ENCODE measurements around the gene ZBTB34. TPM values are rescaled to one million over a fixed set of nuclear protein-coding genes. Genes with fewer than 3 reads are reported as not detected.

ZBTB34 gene
- polyA plus RNA-seq, 1 donor from 2014 or later, result 19.5 TPM

DNA sequence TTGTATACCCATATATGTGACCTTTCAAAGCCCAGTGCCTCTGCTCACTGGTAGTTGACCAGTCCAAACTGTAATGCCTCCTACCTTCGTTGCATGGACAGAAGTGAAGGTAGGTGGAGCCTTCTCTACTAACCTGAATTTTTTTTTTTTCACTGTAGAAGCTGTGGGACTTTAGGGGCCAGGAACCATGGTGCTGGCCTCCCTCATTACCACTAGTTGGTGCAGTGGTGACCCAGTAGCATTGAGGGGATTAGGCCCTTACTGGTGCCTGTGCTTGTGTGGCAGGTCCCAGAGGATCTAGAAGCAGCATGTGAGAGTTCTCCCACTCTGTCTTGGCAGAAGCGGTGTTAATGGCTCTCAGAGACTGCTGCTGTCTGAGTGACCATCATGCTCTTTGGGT, 56.5 kb downstream of the ZBTB34 start:
- no peak overlapping the region for H2AFZ ChIP-seq (ENCODE audit: low read depth, low read length)
- H3K4me3 ChIP-seq (ENCODE audit: low read length), result no peak overlapping the region
- TF ChIP-seq SMC3 (conservative IDR thresholded peaks at IDR 0.05; ENCODE audit: poor library complexity) (no peak), TAF1 (IDR thresholded peaks at IDR 0.05; ENCODE audit: low read depth) (no peak), MXI1 (conservative IDR thresholded peaks at IDR 0.05; ENCODE audit: poor library complexity, severe bottlenecking) (no peak), POLR2AphosphoS5 (IDR thresholded peaks at IDR 0.05) (no peak), EZH2 (IDR thresholded peaks at IDR 0.05; ENCODE audit: borderline replicate concordance, insufficient read depth, low read length, poor library complexity, severe bottlenecking) (no peak)
- TF ChIP-seq, protein P1, sequence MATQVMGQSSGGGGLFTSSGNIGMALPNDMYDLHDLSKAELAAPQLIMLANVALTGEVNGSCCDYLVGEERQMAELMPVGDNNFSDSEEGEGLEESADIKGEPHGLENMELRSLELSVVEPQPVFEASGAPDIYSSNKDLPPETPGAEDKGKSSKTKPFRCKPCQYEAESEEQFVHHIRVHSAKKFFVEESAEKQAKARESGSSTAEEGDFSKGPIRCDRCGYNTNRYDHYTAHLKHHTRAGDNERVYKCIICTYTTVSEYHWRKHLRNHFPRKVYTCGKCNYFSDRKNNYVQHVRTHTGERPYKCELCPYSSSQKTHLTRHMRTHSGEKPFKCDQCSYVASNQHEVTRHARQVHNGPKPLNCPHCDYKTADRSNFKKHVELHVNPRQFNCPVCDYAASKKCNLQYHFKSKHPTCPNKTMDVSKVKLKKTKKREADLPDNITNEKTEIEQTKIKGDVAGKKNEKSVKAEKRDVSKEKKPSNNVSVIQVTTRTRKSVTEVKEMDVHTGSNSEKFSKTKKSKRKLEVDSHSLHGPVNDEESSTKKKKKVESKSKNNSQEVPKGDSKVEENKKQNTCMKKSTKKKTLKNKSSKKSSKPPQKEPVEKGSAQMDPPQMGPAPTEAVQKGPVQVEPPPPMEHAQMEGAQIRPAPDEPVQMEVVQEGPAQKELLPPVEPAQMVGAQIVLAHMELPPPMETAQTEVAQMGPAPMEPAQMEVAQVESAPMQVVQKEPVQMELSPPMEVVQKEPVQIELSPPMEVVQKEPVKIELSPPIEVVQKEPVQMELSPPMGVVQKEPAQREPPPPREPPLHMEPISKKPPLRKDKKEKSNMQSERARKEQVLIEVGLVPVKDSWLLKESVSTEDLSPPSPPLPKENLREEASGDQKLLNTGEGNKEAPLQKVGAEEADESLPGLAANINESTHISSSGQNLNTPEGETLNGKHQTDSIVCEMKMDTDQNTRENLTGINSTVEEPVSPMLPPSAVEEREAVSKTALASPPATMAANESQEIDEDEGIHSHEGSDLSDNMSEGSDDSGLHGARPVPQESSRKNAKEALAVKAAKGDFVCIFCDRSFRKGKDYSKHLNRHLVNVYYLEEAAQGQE (IDR thresholded peaks at IDR 0.05; ENCODE audit: borderline replicate concordance), result no peak
- TF ChIP-seq, protein P2, sequence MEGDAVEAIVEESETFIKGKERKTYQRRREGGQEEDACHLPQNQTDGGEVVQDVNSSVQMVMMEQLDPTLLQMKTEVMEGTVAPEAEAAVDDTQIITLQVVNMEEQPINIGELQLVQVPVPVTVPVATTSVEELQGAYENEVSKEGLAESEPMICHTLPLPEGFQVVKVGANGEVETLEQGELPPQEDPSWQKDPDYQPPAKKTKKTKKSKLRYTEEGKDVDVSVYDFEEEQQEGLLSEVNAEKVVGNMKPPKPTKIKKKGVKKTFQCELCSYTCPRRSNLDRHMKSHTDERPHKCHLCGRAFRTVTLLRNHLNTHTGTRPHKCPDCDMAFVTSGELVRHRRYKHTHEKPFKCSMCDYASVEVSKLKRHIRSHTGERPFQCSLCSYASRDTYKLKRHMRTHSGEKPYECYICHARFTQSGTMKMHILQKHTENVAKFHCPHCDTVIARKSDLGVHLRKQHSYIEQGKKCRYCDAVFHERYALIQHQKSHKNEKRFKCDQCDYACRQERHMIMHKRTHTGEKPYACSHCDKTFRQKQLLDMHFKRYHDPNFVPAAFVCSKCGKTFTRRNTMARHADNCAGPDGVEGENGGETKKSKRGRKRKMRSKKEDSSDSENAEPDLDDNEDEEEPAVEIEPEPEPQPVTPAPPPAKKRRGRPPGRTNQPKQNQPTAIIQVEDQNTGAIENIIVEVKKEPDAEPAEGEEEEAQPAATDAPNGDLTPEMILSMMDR (IDR thresholded peaks at IDR 0.05; ENCODE audit: poor library complexity, severe bottlenecking), result no peak
- H4K20me1 ChIP-seq (ENCODE audit: insufficient read depth), result no peaks in the 10 kb centered on the region
- H3K9me3 ChIP-seq (ENCODE audit: low read length), result no peaks in the 10 kb centered on the region
- H3K9ac ChIP-seq (ENCODE audit: low read length), result no peak overlapping the region
- H3K9me2 ChIP-seq (ENCODE audit: insufficient read depth, low read length), result no peaks in the 10 kb centered on the region
- no peaks in the 10 kb centered on the region for H3K36me3 ChIP-seq (ENCODE audit: insufficient read depth, low read length)
- H3F3A ChIP-seq (ENCODE audit: insufficient read depth, low read length, poor library complexity, severe bottlenecking), result no peaks in the 10 kb centered on the region
- peaks cover 2% of the 10 kb centered on the region for H3K27me3 ChIP-seq (ENCODE audit: insufficient read depth, low read depth, low read length)
- H3K4me2 ChIP-seq (ENCODE audit: low read length), result no peak overlapping the region
- H3K79me2 ChIP-seq (replicated peaks; ENCODE audit: insufficient read depth, low read length), result peaks cover 10% of the 10 kb centered on the region
- no peak overlapping the region for H3K27ac ChIP-seq (ENCODE audit: low read length)

GRCh38 chr9:126919193-126919592, 58.8 kb downstream of the ZBTB34 start:
- Histone ChIP-seq H3K79me2 (replicated peaks; ENCODE audit: insufficient read depth, low read length) (peaks cover 10% of the 10 kb centered on the region), H3K9me3 (ENCODE audit: low read length) (no peaks in the 10 kb centered on the region), H3K27ac (ENCODE audit: low read length) (no peak overlapping the region)

More at GRCh38 chr9:126919193-126919592, 58.8 kb downstream of the ZBTB34 start:
- Histone ChIP-seq H4K20me1 (ENCODE audit: insufficient read depth) (no peaks in the 10 kb centered on the region), H3K4me3 (ENCODE audit: low read length) (no peak overlapping the region), H2AFZ (ENCODE audit: low read depth, low read length) (no peak overlapping the region), H3K4me2 (ENCODE audit: low read length) (no peak overlapping the region), H3F3A (ENCODE audit: insufficient read depth, low read length, poor library complexity, severe bottlenecking) (no peaks in the 10 kb centered on the region), H3K36me3 (ENCODE audit: insufficient read depth, low read length) (no peaks in the 10 kb centered on the region), H3K9ac (ENCODE audit: low read length) (no peak overlapping the region), H3K9me2 (ENCODE audit: insufficient read depth, low read length) (no peaks in the 10 kb centered on the region), H3K27me3 (ENCODE audit: insufficient read depth, low read depth, low read length) (no peaks in the 10 kb centered on the region)
- TF ChIP-seq, protein P1 (IDR thresholded peaks at IDR 0.05; ENCODE audit: borderline replicate concordance), result no peak
- no peak for TF ChIP-seq MXI1 (conservative IDR thresholded peaks at IDR 0.05; ENCODE audit: poor library complexity, severe bottlenecking)
- TF ChIP-seq SMC3 (conservative IDR thresholded peaks at IDR 0.05; ENCODE audit: poor library complexity), result no peak
- TF ChIP-seq EZH2 (IDR thresholded peaks at IDR 0.05; ENCODE audit: borderline replicate concordance, insufficient read depth, low read length, poor library complexity, severe bottlenecking), result no peak
